Neural cell (in vitro differentiated cells): ENCODE results near the gene TRPM5.

Experiments used
- EP300 ChIP-seq: fragments of 450-650 bp; conservative IDR thresholded peaks from 2 replicates; pipeline ENCODE4 v1.6.1; 2014; ENCODE audit warnings: antibody characterized with exemption, mild to moderate bottlenecking, moderate library complexity; ENCODE audit not compliant: poor library complexity, severe bottlenecking
- EZH2 ChIP-seq: fragments of 200-600, 300-800 bp; shearing (Covaris generic), sonication (generic); IDR thresholded peaks from 2 replicates; pipeline ENCODE4 v1.6.1; 2014; ENCODE audit warnings: antibody characterized with exemption, low read length, borderline replicate concordance, mild to moderate bottlenecking; ENCODE audit not compliant: insufficient read depth, poor library complexity, severe bottlenecking
- POLR2AphosphoS5 ChIP-seq: IDR thresholded peaks from 2 replicates; pipeline ENCODE4 v1.6.1; 2012
- TF ChIP-seq, protein P1 (sequence below): fragments of 450-650 bp; IDR thresholded peaks from 2 replicates; pipeline ENCODE4 v1.5.1; 2014; ENCODE audit warnings: antibody characterized with exemption, mild to moderate bottlenecking, moderate library complexity; ENCODE audit not compliant: poor library complexity, severe bottlenecking

DNA sequence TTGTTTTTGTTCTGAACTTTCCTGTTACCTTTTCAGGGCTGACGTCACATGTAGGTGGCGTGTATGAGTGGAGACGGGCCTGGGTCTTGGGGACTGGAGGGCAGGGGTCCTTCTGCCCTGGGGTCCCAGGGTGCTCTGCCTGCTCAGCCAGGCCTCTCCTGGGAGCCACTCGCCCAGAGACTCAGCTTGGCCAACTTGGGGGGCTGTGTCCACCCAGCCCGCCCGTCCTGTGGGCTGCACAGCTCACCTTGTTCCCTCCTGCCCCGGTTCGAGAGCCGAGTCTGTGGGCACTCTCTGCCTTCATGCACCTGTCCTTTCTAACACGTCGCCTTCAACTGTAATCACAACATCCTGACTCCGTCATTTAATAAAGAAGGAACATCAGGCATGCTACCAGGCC, 47.3 kb downstream of the TRPM5 start:
- TF ChIP-seq, protein P1, sequence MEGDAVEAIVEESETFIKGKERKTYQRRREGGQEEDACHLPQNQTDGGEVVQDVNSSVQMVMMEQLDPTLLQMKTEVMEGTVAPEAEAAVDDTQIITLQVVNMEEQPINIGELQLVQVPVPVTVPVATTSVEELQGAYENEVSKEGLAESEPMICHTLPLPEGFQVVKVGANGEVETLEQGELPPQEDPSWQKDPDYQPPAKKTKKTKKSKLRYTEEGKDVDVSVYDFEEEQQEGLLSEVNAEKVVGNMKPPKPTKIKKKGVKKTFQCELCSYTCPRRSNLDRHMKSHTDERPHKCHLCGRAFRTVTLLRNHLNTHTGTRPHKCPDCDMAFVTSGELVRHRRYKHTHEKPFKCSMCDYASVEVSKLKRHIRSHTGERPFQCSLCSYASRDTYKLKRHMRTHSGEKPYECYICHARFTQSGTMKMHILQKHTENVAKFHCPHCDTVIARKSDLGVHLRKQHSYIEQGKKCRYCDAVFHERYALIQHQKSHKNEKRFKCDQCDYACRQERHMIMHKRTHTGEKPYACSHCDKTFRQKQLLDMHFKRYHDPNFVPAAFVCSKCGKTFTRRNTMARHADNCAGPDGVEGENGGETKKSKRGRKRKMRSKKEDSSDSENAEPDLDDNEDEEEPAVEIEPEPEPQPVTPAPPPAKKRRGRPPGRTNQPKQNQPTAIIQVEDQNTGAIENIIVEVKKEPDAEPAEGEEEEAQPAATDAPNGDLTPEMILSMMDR: no peak
- TF ChIP-seq EP300: no peak
- TF ChIP-seq EZH2: no peak
- no peak for TF ChIP-seq POLR2AphosphoS5
